Endothelial cell of umbilical vein (primary cell): ENCODE data around the gene KRTAP2-3. TPM values are rescaled to one million over a fixed set of nuclear protein-coding genes. Genes with fewer than 3 reads are reported as not detected.
"Not testable (repeated sequence)": the region's sequence is repeated elsewhere in the genome, so short reads cannot be mapped to it uniquely, and the experiment has no call there.

Experiments
- BruUV-seq: library from RNA; stranded (reverse); fragments of 400-500 nt; replicated peaks from 2 replicates; lab custom pipeline; 2021; lab: Mats Ljungman, UMichigan
- CTCF ChIA-PET: fragments of 300-600, 350-600 bp; sonication (Branson Sonifier 250); formaldehyde crosslinking; loops from one replicate; lab custom pipeline; 2021; ENCODE audit warnings: antibody characterized with exemption, inconsistent platforms; lab: Charles Lee
- POLR2A ChIA-PET: fragments of 300-600, 350-600 bp; sonication (Branson Sonifier 250); formaldehyde crosslinking; loops from one replicate; lab custom pipeline; 2021; ENCODE audit warnings: antibody characterized with exemption, inconsistent platforms; lab: Charles Lee
- DNase-seq: peaks from one replicate; pipeline ENCODE4 v3.0.0-alpha.2; 2011; ENCODE audit warnings: low read depth, low spot score
- FAIRE-seq: peaks from 2 replicates; lab custom pipeline; 2011; peaks lifted over from hg19 to GRCh38; lab: Jason Lieb, UNC
- H2AFZ ChIP-seq: 2 replicates; pipeline ENCODE4 v1.6.0; 2012; ENCODE audit warnings: low read depth, low read length, control low read depth, inconsistent platforms
- H3K27ac ChIP-seq: 2 replicates; pipeline ENCODE4 v1.5.1; 2011; ENCODE audit warnings: low read depth, mild to moderate bottlenecking, control low read depth, low read length, moderate library complexity; ENCODE audit not compliant: insufficient read depth
- H3K27me3 ChIP-seq, 2 experiments: 2 replicates each; pipeline versions ENCODE4 v1.6.0 to v1.6.1; 2011; ENCODE audit warnings: low read length in 2 of 2, mixed read lengths in 1 of 2; ENCODE audit not compliant: control insufficient read depth in 2 of 2, insufficient read depth in 2 of 2
- H3K36me3 ChIP-seq, 2 experiments: 2 replicates in 1 of 2; 3 replicates in 1 of 2; pipeline ENCODE4 v1.5.1; 2011; ENCODE audit warnings: low read length in 2 of 2, mild to moderate bottlenecking in 1 of 2, moderate library complexity in 1 of 2; ENCODE audit not compliant: control insufficient read depth in 2 of 2, insufficient read depth in 2 of 2; ENCODE audit errors: extremely low read depth in 1 of 2
- H3K4me1 ChIP-seq: 3 replicates; pipeline ENCODE4 v1.5.1; 2011; ENCODE audit warnings: mild to moderate bottlenecking, low read length; ENCODE audit not compliant: control insufficient read depth, insufficient read depth; ENCODE audit errors: extremely low read depth
- H3K4me2 ChIP-seq: 2 replicates; pipeline ENCODE4 v1.6.1; 2011; ENCODE audit warnings: low read length, control low read depth, mixed read lengths; ENCODE audit not compliant: insufficient read depth
- H3K4me3 ChIP-seq, 3 experiments: fragments of 200-600 bp in 1 of 3; sonication (generic), shearing (Covaris generic) in 1 of 3; replicated peaks in 1 of 3; 2 replicates each; pipeline ENCODE4 v1.5.1; 2011 to 2016; ENCODE audit warnings: control low read depth in 3 of 3, low read length in 3 of 3, mild to moderate bottlenecking in 2 of 3, inconsistent platforms in 1 of 3, low read depth in 1 of 3, moderate library complexity in 1 of 3; ENCODE audit not compliant: insufficient read depth in 1 of 3
- H3K79me2 ChIP-seq: 2 replicates; pipeline ENCODE4 v1.6.0; 2012; ENCODE audit warnings: low read length, inconsistent platforms; ENCODE audit not compliant: control insufficient read depth, insufficient read depth
- H3K9ac ChIP-seq: replicated peaks from 2 replicates; pipeline ENCODE3; 2011; ENCODE audit warnings: low read length, control low read depth; ENCODE audit not compliant: insufficient read depth; ENCODE audit errors: extremely low read depth
- H3K9me1 ChIP-seq: replicated peaks from 3 replicates; pipeline ENCODE4 v1.6.0; 2011; ENCODE audit warnings: mild to moderate bottlenecking, low read length; ENCODE audit not compliant: control insufficient read depth, insufficient read depth; ENCODE audit errors: extremely low read depth
- H3K9me3 ChIP-seq: replicated peaks from 2 replicates; pipeline ENCODE4 v1.5.1; 2012; ENCODE audit warnings: low read length, inconsistent platforms; ENCODE audit not compliant: control insufficient read depth, insufficient read depth
- H4K20me1 ChIP-seq: replicated peaks from 2 replicates; pipeline ENCODE3; 2011; ENCODE audit warnings: mild to moderate bottlenecking, low read length; ENCODE audit not compliant: control insufficient read depth, insufficient read depth; ENCODE audit errors: extremely low read depth
- CTCF ChIP-seq, 2 donors: IDR thresholded peaks; 1 replicate in 1 of 2; 2 replicates in 1 of 2; pipeline ENCODE4 v1.5.1; 2011; ENCODE audit warnings: low read length in 2 of 2, mild to moderate bottlenecking in 2 of 2, moderate library complexity in 2 of 2, control low read depth in 1 of 2, inconsistent platforms in 1 of 2, low read depth in 1 of 2; ENCODE audit not compliant: insufficient read depth in 1 of 2; ENCODE audit errors: extremely low read depth in 1 of 2
- EZH2 ChIP-seq: IDR thresholded peaks from 2 replicates; pipeline ENCODE4 v1.6.1; 2012; ENCODE audit warnings: borderline replicate concordance, low read depth, mild to moderate bottlenecking, moderate library complexity, low read length, inconsistent platforms; ENCODE audit not compliant: severe bottlenecking
- GATA2 ChIP-seq: IDR thresholded peaks from 2 replicates; pipeline ENCODE4 v1.7.0; 2011; ENCODE audit warnings: low read depth, mild to moderate bottlenecking, moderate library complexity, mixed read lengths, low read length; ENCODE audit not compliant: insufficient read length, insufficient read depth
- JUN ChIP-seq: IDR thresholded peaks from 2 replicates; pipeline ENCODE4 v1.6.1; 2011; ENCODE audit warnings: borderline replicate concordance, low read depth; ENCODE audit not compliant: insufficient read length, insufficient read depth
- MYC ChIP-seq: IDR thresholded peaks from one replicate; pipeline ENCODE4 v1.6.1; 2011; ENCODE audit warnings: mild to moderate bottlenecking, low read depth, low read length
- POLR2AphosphoS5 ChIP-seq: IDR thresholded peaks from 2 replicates; pipeline ENCODE4 v1.6.1; 2012; ENCODE audit warnings: low read depth, mild to moderate bottlenecking, control low read depth, low read length, moderate library complexity; ENCODE audit not compliant: insufficient read depth
- dilution Hi-C: fragments of 300-500 bp; cut with MboI; formaldehyde crosslinking; loops from one replicate; pipeline ENCODE4 v1.15.0; 2019; ENCODE audit warnings: low sequenced_read_pairs; ENCODE audit not compliant: extremely low pct_ligation_motif_present
- intact Hi-C: fragments of 100-400 bp; cut with micrococcal nuclease; formaldehyde crosslinking; loops from one replicate; pipeline ENCODE4 v1.10.0; 2022
- polyA plus RNA-seq, 4 experiments: library from polyadenylated mRNA; depleted of rRNA in 3 of 4; stranded (reverse) in 3 of 4; unstranded in 1 of 4; fragments of >200 nt; gene quantifications; 2 replicates each; pipeline versions ENCODE4 v1.2.1 to v1.2.3, GENCODE V29; 2011 to 2012; ENCODE audit warnings: missing spikeins in 1 of 4
- total RNA-seq: library from RNA; stranded (reverse); gene quantifications from 2 replicates; pipeline ENCODE4 v1.2.3, GENCODE V29; 2021

KRTAP2-3 gene
- total and polyA plus RNA-seq, 2 donors (not counting 3 experiments of a cell fraction or from before 2014, with no cell fraction given), result not detected

- BruUV-seq, result no TSS peak
- no peak within 1 kb of the TSS for H3K4me3 ChIP-seq
- H3K9me1 ChIP-seq, result no peaks in the 10 kb centered on the region
- FAIRE-seq (no peak), DNase-seq (no peak)
- peaks cover 2% of the 10 kb centered on the region for H3K4me1 ChIP-seq
- H3K4me2 ChIP-seq, result no peak within 1 kb of the TSS
- ChIA-PET CTCF (no interaction called here), POLR2A (no interaction called here)
- no peak within 1 kb of the TSS for H2AFZ ChIP-seq
- no peaks in the 10 kb centered on the region for H3K27me3 ChIP-seq
- no peaks in the 10 kb centered on the region for H4K20me1 ChIP-seq
- dilution Hi-C loops (no loop called here), intact Hi-C loops (no loop called here)
- no peaks in the 10 kb centered on the region for H3K9me3 ChIP-seq
- no peak within 1 kb of the TSS for H3K27ac ChIP-seq
- no peak for TF ChIP-seq GATA2
- no peak for TF ChIP-seq EZH2
- no peak for TF ChIP-seq MYC
- TF ChIP-seq POLR2AphosphoS5, result no peak
- TF ChIP-seq JUN, result no peak
- TF ChIP-seq CTCF (IDR thresholded peaks at IDR 0.05; ENCODE audit: extremely low read depth in 1 of 2, insufficient read depth in 1 of 2, low read depth in 1 of 2, low read length in 2 of 2), result no peak
- no peaks in the 10 kb centered on the region for H3K79me2 ChIP-seq
- no peak within 1 kb of the TSS for H3K9ac ChIP-seq
- H3K36me3 ChIP-seq, result no peaks in the 10 kb centered on the region
These were observed 41.8 kb upstream of the KRTAP2-3 start, which contains the start of gene KRTAP4-16 for GRCh38 chr17:41101586-41102259. Gene KRTAP4-16 (minus strand): TSS chr17:41102209. CDS start chr17:41102209, 0 bp downstream.

- H3K9ac ChIP-seq, H3K36me3 ChIP-seq, H3K27ac ChIP-seq, intact Hi-C loops, H4K20me1 ChIP-seq, H3K4me2 ChIP-seq, H3K4me3 ChIP-seq, H3K27me3 ChIP-seq, H3K4me1 ChIP-seq, CTCF ChIA-PET, H3K9me1 ChIP-seq, H3K79me2 ChIP-seq, H3K9me3 ChIP-seq, BruUV-seq, H2AFZ ChIP-seq, dilution Hi-C loops, POLR2A ChIA-PET, FAIRE-seq: not testable (repeated sequence)
- peak; percentile 42 for DNase-seq
These were observed 40.0 kb upstream of the KRTAP2-3 start for GRCh38 chr17:41099682-41100480.
